HG03442 (cell line): Measurements from ENCODE around the gene SNX9.

Experiments used
- ATAC-seq: cut with Tn5 transposase; IDR thresholded peaks from one replicate; pipeline ENCODE4 v1.9.1; 2021; ENCODE audit warnings: mild to moderate bottlenecking, moderate library complexity; ENCODE audit not compliant: unreplicated experiment

Gene SNX9

DNA sequence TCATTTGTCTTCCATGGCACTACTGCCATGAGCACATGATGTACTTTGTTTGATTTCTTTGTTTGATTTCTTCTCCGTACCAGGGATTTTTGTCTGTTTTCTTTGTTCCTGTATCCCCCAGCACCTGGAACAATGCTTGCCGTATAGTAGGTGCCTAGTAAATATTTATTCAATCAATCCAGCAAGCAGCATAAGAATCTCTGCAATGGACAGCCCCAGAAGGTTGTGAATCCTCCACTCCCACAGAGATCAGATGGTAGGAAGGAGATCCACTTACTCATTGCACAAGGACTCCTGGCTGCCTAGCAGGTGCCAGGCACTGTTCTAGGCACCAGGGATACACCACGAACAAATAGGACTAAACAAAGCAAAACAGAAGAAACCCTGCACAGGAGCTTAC, 151.9 kb downstream of the SNX9 start:
- no peak for ATAC-seq

DNA sequence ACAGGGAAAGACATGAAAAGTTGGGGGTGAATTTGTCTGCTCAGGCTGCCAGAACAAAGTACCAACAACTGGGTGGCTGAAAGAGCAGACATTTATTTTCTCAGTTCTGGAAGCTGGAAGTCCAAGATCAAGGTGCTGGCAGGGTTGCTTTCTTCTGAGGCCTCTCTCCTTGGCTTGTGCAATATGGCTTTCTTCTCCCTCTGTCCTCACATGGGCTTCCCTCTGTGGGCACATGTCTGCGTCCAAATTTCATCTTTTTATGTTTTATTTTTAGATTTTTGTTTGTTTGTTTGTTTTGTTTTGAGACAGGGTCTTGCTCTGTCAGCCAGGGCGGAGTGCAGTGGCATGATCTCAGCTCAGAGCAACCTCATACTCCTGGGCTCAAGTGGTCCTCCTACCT, 152.4 kb downstream of the SNX9 start:
- ATAC-seq, result no peak

DNA sequence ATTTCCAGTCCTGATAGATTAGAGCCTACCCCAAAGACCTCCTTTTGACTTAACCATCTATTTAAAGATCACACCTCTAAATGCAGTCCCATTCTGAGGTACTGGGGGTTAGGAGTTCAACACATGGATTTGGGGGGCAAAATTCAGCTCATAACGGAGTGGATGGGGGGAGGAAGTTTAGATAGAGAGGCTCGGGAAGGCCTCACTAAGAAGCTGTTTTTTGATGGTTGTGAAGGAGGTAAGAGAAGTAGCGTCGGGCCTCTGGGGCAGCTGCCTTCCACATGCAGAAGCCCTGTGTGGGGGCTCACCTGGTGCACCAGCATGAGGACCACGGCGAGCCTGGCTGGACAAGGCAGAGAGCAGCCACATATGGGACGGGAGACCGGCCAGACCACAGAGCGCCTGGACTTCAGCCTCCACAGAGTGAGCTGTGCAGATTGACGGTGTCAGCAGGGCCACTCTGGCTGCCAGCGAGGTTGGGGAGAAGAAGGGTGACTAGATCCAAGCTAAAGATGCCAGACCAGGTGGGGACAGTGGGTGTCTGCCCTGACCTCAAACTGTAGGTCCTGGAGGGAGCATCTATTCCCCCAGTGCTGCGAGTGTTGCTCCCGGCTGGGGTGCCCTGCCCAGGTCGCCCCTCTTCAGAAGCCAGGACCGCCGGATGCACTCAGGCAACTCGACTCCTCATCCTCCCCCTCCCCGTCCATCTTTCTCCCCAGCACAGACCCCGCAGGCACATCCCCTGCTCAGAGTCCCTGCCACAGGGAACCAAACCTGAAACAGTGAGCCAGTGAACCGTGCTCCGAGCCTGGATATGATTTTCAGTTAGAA, 153.5 kb downstream of the SNX9 start:
- no peak for ATAC-seq

DNA sequence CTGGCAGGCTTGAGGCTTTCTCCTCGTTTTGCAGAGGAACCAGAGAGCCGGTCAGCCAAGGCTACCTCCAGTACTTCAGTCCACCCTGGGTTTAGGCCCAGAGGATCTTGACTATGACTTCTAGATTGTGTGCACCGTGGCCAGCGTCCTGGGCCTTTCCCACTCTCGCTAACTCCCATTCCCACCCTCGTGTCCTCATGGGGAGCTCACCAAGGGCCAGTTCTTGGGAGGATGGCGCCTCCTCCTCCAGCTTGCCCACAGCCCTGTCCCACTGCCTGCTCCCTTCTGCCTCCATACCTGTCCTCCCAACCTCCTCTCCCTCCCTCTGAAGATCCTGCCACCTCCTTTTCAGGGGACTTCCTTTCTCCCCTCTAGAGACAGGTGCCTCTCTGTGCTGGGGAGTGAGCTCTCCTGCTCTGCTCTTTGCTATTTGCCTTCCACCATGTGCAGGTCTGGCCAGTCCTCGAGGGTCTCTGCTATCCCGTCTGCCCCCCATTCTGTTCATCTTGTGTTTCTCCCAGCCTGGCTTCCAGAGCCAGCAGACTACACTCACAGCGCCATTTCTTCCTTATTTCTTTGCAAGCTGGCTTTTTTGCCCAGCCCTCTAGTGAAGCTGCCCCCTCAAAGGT, 154.2 kb downstream of the SNX9 start:
- no peak for ATAC-seq

DNA sequence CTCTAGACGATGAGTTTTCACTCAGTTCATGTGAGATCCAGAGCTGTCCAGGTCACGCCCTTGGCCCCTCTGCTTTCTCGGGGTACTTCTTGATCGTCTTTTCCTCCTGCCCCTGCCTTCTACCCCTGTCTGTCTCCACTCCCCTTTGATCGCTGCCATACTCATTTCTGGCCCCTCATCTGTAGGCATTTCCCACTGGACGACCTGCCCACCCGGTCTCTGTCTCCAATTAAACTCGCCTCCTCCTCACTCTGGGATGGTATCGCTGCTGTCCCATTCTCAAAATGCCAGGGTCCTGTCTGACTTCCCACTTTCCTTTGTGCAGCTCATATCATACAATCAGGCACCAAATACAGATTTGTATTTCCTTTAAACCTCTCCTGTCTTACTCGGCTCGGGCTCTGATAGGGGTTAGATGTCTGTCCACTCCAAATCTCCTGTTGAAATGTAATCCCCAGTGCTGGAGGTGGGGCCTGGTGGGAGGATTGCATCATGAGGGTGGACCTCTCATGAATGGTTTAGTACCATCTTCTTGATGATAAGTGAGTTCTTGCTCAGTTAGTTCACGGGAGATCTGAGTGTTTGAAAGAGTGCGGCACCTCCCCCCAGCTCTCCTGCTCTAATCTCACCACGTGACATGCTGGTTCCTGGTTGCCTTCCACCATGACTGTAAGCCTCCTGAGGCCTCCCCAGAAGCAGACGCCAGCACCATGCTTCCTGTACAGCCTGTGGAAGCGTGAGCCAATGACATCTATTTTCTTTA, 155.2 kb downstream of the SNX9 start:
- ATAC-seq, result no peak

DNA sequence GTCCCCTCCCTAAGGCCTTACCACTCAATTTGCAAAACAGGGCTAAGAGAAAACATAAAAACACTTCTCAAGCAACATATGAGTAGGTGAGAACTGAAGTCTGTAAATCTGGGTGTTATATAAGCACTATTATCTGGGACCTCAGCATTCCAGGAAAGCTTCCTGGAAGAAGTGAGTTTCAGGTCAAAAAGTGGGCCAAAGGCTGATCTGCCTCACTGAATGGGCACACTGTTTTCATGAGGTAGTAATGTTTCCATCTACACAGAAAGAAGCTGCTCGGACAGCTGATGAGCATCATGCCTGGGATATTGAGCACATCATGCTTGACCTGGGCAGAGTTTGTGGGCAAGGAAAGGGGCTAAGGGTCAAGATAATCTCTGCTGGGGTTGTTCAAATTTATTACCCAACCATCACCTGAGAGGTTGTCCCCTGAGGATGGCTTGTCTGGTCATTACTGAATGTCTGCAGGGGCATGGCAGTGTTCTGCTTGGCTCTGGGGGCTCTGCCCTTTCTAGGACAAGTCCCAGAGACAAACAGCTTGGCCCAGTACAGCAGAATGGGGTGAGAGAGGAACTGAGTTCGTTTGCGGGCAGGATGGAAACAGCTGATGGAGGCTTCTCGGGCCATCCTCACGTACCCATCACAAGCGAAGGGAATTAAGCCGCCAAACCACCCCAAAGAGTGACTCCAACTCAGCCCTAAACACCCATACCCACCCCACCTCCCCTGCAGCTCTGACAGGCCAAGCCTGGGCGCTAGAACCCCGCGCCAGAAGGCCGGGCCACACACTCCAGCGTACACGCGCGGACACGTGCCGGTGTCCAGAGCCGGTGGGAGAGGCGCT, 157.5 kb downstream of the SNX9 start:
- peak; percentile 25 for ATAC-seq

DNA sequence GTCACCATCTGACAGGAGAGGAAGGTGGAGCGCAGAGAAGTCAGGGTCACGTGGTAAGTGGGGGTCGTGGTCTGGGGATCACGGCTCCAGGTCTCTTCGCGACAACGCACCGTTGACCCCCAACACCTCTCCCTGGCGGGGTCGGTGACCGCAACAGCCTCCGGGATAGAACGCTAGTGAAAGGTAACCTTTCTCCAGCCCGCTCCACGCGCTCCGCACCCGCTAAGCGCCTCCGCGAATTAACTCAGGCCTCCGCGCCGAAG, 158.0 kb downstream of the SNX9 start:
- no peak for ATAC-seq

DNA sequence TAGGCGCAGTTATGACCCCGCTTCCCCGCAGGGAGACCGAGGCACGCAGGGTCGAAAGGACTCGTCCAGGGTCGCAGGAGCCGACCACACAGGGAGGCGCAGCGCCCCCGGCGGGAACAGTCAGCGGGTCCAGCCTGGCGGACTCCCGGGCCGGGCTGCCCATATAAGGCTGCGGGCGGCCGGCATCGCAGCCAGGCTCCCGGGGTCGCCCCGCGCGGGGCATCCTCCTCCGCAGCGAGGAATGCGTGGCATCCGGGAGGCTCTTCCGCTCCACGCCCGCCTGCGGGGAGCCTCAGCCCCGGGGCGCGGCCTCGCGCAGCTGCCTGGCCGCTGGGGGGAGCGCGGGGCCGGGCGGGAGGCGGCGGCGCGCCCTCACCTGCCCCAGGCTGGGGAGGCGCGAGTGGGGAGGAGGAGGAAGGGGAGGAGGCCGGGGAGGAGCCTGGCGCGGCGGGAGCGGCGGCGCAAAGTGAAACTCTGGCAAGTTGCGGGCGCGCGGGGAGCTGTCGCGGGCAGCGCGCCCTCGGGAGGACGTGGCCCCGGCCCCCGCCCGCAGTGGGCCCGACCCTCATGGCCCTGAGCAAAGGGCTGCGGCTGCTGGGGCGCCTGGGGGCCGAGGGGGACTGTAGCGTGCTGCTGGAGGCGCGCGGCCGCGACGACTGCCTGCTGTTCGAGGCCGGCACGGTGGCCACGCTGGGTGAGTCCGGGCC, 158.5 kb downstream of the SNX9 start, which contains the start of gene SYNJ2:
Gene SYNJ2, plus strand, starts transcription at position 469 of the 707 bp plus-strand sequence. Its CDS starts 99 bp downstream, at position 568.
- ATAC-seq, result peak; percentile 76

DNA sequence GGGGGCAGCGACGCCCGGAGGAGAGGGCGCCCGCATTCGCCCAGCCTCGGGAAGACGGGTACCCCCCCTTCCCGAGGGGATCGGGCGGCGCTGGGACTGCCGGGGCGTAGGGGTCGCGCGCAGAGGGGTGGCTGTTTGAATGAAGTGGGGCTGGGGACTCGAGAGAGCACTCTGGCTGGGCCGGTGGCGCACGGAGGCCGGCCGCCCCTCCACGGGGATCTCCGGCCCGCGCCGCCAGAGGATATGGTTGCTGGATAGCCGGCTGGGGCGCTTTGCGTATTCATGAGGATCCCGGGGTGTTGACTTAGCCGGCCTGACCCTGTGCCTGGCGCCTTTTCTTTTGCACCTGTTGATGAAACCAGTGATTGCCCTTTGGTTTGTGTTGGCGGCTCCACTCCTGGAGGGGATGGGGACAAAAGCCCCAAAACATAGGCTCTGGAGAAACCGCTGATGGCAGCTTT, 159.1 kb downstream of the SNX9 start:
- peak; percentile 28 for ATAC-seq

DNA sequence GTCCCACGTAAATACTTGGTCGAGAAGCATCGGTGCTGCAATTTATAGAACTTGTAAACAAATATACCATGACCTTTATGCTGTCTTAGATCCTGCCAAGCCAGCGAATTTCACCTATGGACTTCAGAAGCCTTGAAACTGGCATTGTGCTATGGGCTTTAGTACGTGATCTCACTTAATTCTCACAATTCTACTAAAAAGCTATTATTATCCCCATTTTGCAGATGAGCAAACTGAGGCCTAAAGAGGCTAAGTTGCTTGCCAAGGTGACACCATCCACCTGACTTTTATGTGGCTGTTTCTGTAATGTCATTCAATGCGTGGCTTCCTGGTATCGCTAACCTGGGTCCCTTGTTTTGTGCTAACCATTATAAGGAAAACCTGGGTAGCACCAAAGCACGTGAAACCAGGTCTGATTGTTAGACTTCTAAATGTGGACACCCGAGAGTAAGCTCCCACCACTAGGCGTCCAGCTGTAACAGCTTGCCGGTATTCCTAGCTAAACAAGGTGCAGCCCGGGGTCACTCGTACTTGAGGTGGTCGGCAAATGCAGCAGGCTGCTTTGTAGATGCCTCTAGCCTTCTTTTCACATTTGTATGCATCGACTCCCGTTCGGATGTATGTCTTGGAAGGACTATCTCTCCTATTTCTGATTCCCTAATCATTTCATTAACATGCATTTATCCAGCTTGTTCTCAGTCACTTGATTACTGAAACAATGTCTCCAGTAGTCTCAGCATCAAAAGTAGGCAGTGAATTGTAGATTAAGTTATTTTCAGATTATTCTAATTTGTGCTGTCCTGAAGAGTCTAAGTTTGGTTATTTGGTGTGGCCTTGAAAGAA, 159.7 kb downstream of the SNX9 start:
- ATAC-seq, result no peak

DNA sequence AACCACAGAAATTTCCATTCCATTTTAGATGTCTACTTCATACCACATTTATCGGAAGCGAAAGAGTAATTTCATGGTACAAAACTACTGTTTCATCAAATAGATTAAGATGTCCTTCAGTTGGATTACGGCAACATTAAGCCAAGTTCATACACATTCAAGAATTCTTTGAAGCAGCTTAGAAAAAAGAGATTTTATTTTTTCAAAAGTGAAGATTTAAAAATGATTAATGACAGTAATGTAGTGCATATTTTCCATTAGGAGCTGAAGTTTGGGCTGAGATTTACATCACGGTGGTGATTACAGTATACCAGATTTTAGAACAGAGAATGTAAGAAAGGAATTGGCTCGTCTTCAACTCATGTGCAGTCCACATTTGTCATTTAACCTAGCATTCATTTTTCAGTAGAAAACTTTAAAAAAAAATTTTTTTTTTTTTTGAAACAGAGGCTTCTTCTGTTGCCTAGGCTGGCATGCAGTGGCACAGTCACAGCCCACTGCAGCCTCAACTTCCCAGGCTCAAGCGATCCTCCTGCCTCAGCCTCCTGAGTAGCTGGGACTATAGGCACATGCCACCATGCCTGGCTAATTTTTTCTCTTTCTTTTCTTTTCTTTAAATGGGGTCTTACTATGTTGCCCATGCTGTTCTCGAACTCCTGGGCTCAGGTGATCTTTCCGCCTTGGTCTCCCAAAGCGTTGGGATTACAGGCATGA, 160.5 kb downstream of the SNX9 start:
- no peak for ATAC-seq

DNA sequence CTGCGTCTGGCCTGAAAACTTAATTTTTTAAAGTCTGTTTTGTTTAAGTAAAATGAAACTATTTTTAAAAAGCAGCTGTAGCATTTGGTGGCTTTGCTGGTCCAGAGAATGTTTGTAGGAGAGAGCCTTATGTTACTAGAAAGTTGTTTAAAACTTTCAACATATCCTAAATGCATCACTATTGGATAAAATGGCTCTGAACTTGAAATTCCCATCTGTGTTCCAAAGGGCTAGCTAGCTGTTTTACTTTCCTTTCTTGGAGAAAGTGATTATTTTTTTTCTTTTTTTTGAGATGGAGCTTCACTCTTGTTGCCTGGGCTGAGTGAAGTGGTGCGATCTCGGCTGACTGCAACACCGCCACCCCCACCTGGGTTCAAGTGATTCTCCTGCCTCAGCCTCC, 161.1 kb downstream of the SNX9 start:
- no peak for ATAC-seq

DNA sequence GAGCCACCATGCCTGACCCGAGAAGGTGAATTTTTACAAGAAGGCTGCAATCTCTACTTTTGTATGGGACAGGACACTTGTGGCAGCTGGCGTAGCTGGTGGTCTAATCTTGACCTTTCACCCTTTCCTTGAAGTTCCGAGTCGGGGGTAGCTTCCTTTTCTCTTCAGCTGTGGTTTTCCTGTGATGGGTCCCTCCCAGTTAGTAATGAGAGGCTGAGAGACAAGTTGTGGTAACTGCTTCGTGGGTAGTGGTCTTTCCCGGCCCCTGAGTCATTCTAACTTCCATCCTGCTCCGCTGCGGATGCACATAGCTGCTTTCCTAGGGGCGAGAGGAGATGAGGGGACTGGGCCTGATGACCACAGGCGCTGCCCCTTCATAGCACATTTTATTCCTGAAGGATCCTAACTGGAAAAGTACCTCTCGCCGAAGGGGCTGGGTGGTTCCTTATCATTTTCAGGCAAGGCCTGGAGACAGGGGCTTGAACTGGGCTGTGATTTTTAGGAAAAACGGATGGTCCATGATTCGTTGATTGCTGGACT, 161.7 kb downstream of the SNX9 start:
- ATAC-seq, result no peak

DNA sequence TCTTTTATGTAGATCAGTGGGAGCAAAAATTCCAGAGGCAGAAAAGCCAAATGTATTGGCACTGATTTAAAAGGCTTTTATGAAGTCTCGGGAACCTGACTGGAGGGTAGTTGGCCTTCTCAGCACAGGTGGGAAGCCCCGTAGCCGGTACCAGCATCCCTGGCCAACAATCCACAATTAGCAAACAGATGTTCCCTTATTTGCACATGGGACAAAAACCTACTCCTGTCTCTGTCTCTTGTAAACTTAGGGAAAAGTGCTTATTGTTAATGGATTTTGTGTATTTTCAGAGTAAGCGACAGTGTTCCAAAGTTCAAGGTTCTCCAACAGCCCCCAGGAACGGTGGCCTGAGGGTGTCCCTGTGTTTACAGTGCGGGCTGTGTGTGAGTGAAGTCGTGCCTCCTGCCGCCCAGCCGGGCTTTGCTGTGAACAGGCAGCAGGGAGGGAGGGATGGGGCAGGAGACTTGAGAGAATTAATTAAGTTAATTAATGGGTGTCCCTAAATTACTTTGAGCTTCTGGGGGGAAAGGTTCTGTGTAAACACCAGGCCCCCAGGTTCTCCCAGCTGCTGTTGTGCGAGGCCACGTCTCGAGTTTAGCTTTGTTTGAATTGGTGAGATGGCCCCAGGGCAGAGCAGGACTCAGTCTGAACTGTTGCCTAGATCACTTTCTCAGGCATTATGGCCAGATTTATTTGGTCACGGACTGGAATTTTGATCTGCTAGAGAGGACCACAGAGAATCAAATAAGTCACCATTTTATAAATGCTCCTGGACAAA, 162.5 kb downstream of the SNX9 start:
- ATAC-seq, result no peak

DNA sequence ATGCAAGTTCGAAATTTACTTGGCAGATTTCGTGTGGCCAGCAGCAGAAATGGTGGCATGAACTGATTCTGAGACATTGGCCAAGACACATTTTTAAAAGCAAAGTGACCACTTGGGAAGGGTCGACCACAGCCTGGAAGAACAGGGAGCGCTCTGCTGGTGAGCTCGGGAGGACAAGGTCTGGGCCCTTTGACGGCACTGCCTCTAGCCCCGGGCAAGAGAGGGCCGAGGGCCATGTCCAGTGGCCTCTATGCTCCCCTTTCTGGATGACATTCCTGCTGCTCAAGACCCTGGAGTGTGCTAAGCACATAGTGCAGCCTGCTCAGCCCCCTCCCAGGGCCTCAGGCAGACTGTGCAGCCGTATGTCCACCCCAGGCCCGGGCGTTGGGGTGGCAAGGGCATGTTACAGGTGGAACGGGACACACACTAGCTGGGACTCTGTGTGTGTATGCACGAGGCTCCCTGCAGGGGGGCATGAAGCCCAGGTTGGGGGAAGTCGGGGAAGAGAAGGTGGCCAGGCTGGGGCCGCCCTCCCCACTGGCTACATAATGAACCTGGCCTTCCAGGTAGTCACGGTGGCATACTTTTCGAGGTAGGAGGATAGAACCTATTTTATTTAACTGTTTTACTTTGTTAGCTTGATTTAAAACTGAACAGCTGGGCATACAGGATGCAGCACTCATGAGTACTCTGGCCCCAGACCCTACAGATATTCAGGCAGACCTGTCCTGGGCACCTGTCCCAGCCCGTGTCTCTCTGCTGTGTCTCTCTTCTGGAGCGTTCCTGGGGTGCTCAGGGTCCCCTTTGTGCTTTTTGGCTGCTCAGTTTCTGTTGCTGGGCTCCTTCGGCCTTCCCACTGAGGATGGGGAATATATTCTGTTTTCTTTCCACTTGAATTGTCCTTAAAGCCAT, 165.0 kb downstream of the SNX9 start:
- ATAC-seq, result no peak

DNA sequence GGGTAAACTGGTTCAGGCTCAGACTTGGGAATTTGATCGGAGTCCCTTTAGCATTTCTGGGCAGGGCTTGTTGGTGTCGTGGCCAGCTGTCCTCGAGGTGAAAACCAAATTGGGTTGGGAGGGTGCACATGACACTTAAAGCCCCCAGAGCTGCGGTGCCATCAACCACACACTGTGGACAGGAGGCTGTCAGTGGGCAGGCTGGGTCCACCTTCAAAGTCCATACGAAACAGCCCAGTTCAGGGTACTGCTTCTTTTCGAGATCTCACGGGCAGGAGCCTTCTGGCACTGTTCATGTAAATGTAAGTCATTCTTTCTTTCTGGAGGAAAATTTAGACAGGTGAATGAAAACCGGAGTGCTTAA, 165.6 kb downstream of the SNX9 start:
- ATAC-seq, result no peak
